HEK293 (cell line): ENCODE data around the gene NCAPG2.

Source experiments
- AEBP2 ChIP-seq: fragments of 450-650 bp; formaldehyde crosslinking; IDR thresholded peaks from 2 replicates; pipeline ENCODE4 v1.5.1; 2016; ENCODE audit warnings: missing biosample characterization, missing genetic modification characterization, borderline replicate concordance
- ATF2 ChIP-seq: fragments of 450-650 bp; formaldehyde crosslinking; IDR thresholded peaks from 2 replicates; pipeline ENCODE4 v1.5.1; 2016; ENCODE audit warnings: missing biosample characterization, missing genetic modification characterization, low read depth
- BCL11A ChIP-seq: fragments of 450-650 bp; formaldehyde crosslinking; IDR thresholded peaks from 2 replicates; pipeline ENCODE4 v1.5.1; 2016; ENCODE audit warnings: low read depth, missing biosample characterization, missing genetic modification characterization
- GLIS1 ChIP-seq: fragments of 450-650 bp; formaldehyde crosslinking; IDR thresholded peaks from 2 replicates; pipeline ENCODE4 v1.5.1; 2016; ENCODE audit warnings: missing biosample characterization, missing genetic modification characterization
- INSM2 ChIP-seq: fragments of 450-650 bp; formaldehyde crosslinking; IDR thresholded peaks from 2 replicates; pipeline ENCODE4 v1.5.1; 2016; ENCODE audit warnings: missing biosample characterization, missing genetic modification characterization
- KLF8 ChIP-seq: fragments of 450-650 bp; formaldehyde crosslinking; IDR thresholded peaks from 2 replicates; pipeline ENCODE4 v1.5.1; 2016; ENCODE audit warnings: missing biosample characterization, missing genetic modification characterization
- OSR2 ChIP-seq: fragments of 450-650 bp; formaldehyde crosslinking; IDR thresholded peaks from 2 replicates; pipeline ENCODE4 v1.5.1; 2016; ENCODE audit warnings: missing biosample characterization, missing genetic modification characterization
- REPIN1 ChIP-seq: fragments of 450-650 bp; formaldehyde crosslinking; IDR thresholded peaks from 2 replicates; pipeline ENCODE4 v1.5.1; 2017; ENCODE audit warnings: missing biosample characterization, missing genetic modification characterization, low read depth
- SCRT1 ChIP-seq: fragments of 450-650 bp; formaldehyde crosslinking; IDR thresholded peaks from 2 replicates; pipeline ENCODE4 v1.5.1; 2016; ENCODE audit warnings: missing biosample characterization, missing genetic modification characterization, borderline replicate concordance
- SETDB1 ChIP-seq: IDR thresholded peaks from one replicate; pipeline ENCODE4 v1.6.1; 2017; ENCODE audit warnings: mild to moderate bottlenecking, low read length, moderate library complexity, mixed read lengths; ENCODE audit not compliant: insufficient read length
- ZBTB10 ChIP-seq: fragments of 450-650 bp; formaldehyde crosslinking; IDR thresholded peaks from 2 replicates; pipeline ENCODE4 v1.5.1; 2016; ENCODE audit warnings: missing biosample characterization, missing genetic modification characterization
- ZBTB26 ChIP-seq: fragments of 450-650 bp; formaldehyde crosslinking; optimal IDR thresholded peaks from 2 replicates; pipeline ENCODE3; 2016; ENCODE audit warnings: missing biosample characterization, mild to moderate bottlenecking, missing genetic modification characterization
- ZBTB7A ChIP-seq: fragments of 450-650 bp; formaldehyde crosslinking; IDR thresholded peaks from 2 replicates; pipeline ENCODE4 v1.5.1; 2016; ENCODE audit warnings: low read depth, missing biosample characterization, missing genetic modification characterization
- ZBTB8A ChIP-seq: fragments of 450-650 bp; formaldehyde crosslinking; IDR thresholded peaks from 2 replicates; pipeline ENCODE4 v1.5.1; 2016; ENCODE audit warnings: missing biosample characterization, missing genetic modification characterization
- ZFP69B ChIP-seq: fragments of 450-650 bp; formaldehyde crosslinking; IDR thresholded peaks from 2 replicates; pipeline ENCODE4 v1.5.1; 2016; ENCODE audit warnings: missing biosample characterization, missing genetic modification characterization
- ZNF155 ChIP-seq: fragments of 450-650 bp; formaldehyde crosslinking; IDR thresholded peaks from 2 replicates; pipeline ENCODE4 v1.5.1; 2016; ENCODE audit warnings: missing biosample characterization, missing genetic modification characterization
- ZNF184 ChIP-seq: fragments of 450-650 bp; IDR thresholded peaks from 2 replicates; pipeline ENCODE4 v1.5.1; 2018; ENCODE audit warnings: missing biosample characterization, mild to moderate bottlenecking, missing genetic modification characterization
- ZNF202 ChIP-seq: fragments of 450-650 bp; formaldehyde crosslinking; IDR thresholded peaks from 2 replicates; pipeline ENCODE4 v1.5.1; 2016; ENCODE audit warnings: missing biosample characterization, missing genetic modification characterization, borderline replicate concordance
- ZNF416 ChIP-seq: fragments of 450-650 bp; formaldehyde crosslinking; IDR thresholded peaks from 2 replicates; pipeline ENCODE4 v1.5.1; 2016; ENCODE audit warnings: missing biosample characterization, missing genetic modification characterization
- ZNF433 ChIP-seq: fragments of 450-650 bp; formaldehyde crosslinking; IDR thresholded peaks from 2 replicates; pipeline ENCODE4 v1.5.1; 2016; ENCODE audit warnings: missing biosample characterization, missing genetic modification characterization, low read depth
- ZNF555 ChIP-seq: fragments of 450-650 bp; formaldehyde crosslinking; conservative IDR thresholded peaks from 2 replicates; pipeline ENCODE4 v1.5.1; 2017; ENCODE audit warnings: missing biosample characterization, mild to moderate bottlenecking, missing genetic modification characterization, inconsistent platforms
- ZNF621 ChIP-seq: fragments of 450-650 bp; formaldehyde crosslinking; IDR thresholded peaks from 2 replicates; pipeline ENCODE4 v1.5.1; 2017; ENCODE audit warnings: missing biosample characterization, missing genetic modification characterization
- ZNF629 ChIP-seq: fragments of 450-650 bp; formaldehyde crosslinking; IDR thresholded peaks from 2 replicates; pipeline ENCODE4 v1.5.1; 2017; ENCODE audit warnings: missing biosample characterization, missing genetic modification characterization
- ZNF654 ChIP-seq: fragments of 450-650 bp; formaldehyde crosslinking; IDR thresholded peaks from 2 replicates; pipeline ENCODE4 v1.5.1; 2016; ENCODE audit warnings: low read depth, missing biosample characterization, missing genetic modification characterization
- ZNF658 ChIP-seq: fragments of 450-650 bp; formaldehyde crosslinking; IDR thresholded peaks from 2 replicates; pipeline ENCODE4; 2016; ENCODE audit warnings: missing biosample characterization, missing genetic modification characterization
- ZNF660 ChIP-seq: fragments of 450-650 bp; IDR thresholded peaks from 2 replicates; pipeline ENCODE4 v1.5.1; 2018; ENCODE audit warnings: missing biosample characterization, mild to moderate bottlenecking, missing genetic modification characterization
- ZNF707 ChIP-seq: fragments of 450-650 bp; formaldehyde crosslinking; IDR thresholded peaks from 2 replicates; pipeline ENCODE4 v1.5.1; 2016; ENCODE audit warnings: missing biosample characterization, missing genetic modification characterization
- ZSCAN18 ChIP-seq: fragments of 450-650 bp; formaldehyde crosslinking; IDR thresholded peaks from 2 replicates; pipeline ENCODE4 v1.5.1; 2016; ENCODE audit warnings: missing biosample characterization, missing genetic modification characterization
- ZSCAN5A ChIP-seq: fragments of 450-650 bp; formaldehyde crosslinking; IDR thresholded peaks from 2 replicates; pipeline ENCODE4 v1.5.1; 2016; ENCODE audit warnings: missing biosample characterization, missing genetic modification characterization

NCAPG2 gene

GRCh38 chr7:158704524-158705233 lies at the start of gene NCAPG2 (continued):
- peak; percentile 100 for TF ChIP-seq ZBTB8A (tag by site-specific recombination)
- TF ChIP-seq OSR2 (tag by site-specific recombination): no peak
- TF ChIP-seq ZBTB26: peak; percentile 100
- peak; percentile 60; the same call in 1 of the 2 replicates for TF ChIP-seq ZNF660 (tag by site-specific recombination)
- TF ChIP-seq ZNF555 (tag by site-specific recombination): no peak
- TF ChIP-seq ZNF658 (tag by site-specific recombination): no peak
- TF ChIP-seq ZNF621 (tag by site-specific recombination): no peak
- no peak for TF ChIP-seq SETDB1
- TF ChIP-seq AEBP2 (tag by site-specific recombination): 0 out of 2 replicates have a peak, but pooled peaks have one; percentile 12
- TF ChIP-seq ZNF202 (tag by site-specific recombination): no peak
- TF ChIP-seq SCRT1: no peak; the same call in 1 of the 2 replicates
- TF ChIP-seq GLIS1: peak; percentile 79
- 0 out of 2 replicates have a peak, but pooled peaks have one; percentile 34 for TF ChIP-seq INSM2 (tag by site-specific recombination)
- TF ChIP-seq ZNF184 (tag by site-specific recombination): no peak
- peak; percentile 97 for TF ChIP-seq KLF8 (tag by site-specific recombination)
- no peak for TF ChIP-seq BCL11A (tag by site-specific recombination)
- no peak for TF ChIP-seq ZSCAN18 (tag by site-specific recombination)
- 0 out of 2 replicates have a peak, but pooled peaks have one; percentile 9 for TF ChIP-seq ATF2 (tag by site-specific recombination)
- TF ChIP-seq ZNF707 (tag by site-specific recombination): no peak
- TF ChIP-seq ZNF416: no peak
- TF ChIP-seq ZSCAN5A: no peak
- no peak for TF ChIP-seq ZNF155
- no peak for TF ChIP-seq ZBTB10
- TF ChIP-seq ZNF433 (tag by site-specific recombination): no peak
- TF ChIP-seq ZNF654 (tag by site-specific recombination): no peak
- TF ChIP-seq ZNF629 (tag by site-specific recombination): peak; percentile 33
- TF ChIP-seq ZBTB7A (tag by site-specific recombination): no peak
- no peak for TF ChIP-seq REPIN1 (tag by site-specific recombination)
- 0 out of 2 replicates have a peak, but pooled peaks have one; percentile 13 for TF ChIP-seq ZFP69B (tag by site-specific recombination)
